Nephron progenitor cell (in vitro differentiated cells): ENCODE results near the gene CCSER2.

ENCODE experiments used
- DNase-seq: peaks from one replicate; pipeline ENCODE4 v3.0.0; 2021
- H3K27ac Mint-ChIP-seq: 2 replicates; pipeline ENCODE4 v1.8.0; 2021; ENCODE audit warnings: mild to moderate bottlenecking, moderate library complexity, mixed read lengths
- H3K27me3 Mint-ChIP-seq: 2 replicates; pipeline ENCODE4 v1.8.0; 2021; ENCODE audit warnings: mild to moderate bottlenecking, low read depth, mixed read lengths; ENCODE audit not compliant: poor library complexity
- H3K36me3 Mint-ChIP-seq: 2 replicates; pipeline ENCODE4 v1.8.0; 2021; ENCODE audit warnings: low read depth, mixed read lengths
- H3K4me1 Mint-ChIP-seq: 2 replicates; pipeline ENCODE4 v1.8.0; 2021; ENCODE audit warnings: mixed read lengths
- H3K4me3 Mint-ChIP-seq: 2 replicates; pipeline ENCODE4 v1.8.0; 2021; ENCODE audit warnings: mild to moderate bottlenecking, moderate library complexity, mixed read lengths
- H3K9me3 Mint-ChIP-seq: 2 replicates; pipeline ENCODE4 v1.8.0; 2021; ENCODE audit warnings: mild to moderate bottlenecking, moderate library complexity, mixed read lengths
- TF ChIP-seq, protein P1 (sequence below): fragments of 200-600 bp; sonication (generic); IDR thresholded peaks from 2 replicates; pipeline ENCODE4 v1.5.0; 2021; ENCODE audit warnings: antibody characterized with exemption

The CCSER2 gene

DNA sequence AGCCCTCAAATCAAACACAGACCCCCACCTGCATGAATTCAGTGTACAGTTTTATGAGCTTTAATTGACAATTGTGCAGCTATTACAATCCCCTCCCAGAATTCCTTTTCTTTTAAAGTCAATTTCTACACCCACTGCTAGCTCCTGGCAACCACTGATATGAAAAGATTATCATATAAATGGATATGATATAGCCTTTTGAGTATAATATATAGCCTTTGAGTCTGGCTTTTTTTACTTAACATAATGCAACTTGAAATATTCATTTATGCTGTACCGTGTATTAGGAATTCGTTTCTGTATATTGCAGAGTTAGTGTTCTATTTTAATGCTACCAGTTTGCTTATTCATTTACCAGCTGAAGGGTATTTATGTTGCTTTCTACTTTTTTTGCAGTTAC lies 127.7 kb downstream of the CCSER2 start:
- no peak for DNase-seq
- Mint-ChIP-seq H3K9me3 (peaks cover 23% of the 10 kb centered on the region), H3K27ac (peak overlapping the region; percentile 68), H3K4me1 (no peaks in the 10 kb centered on the region), H3K36me3 (peaks cover 61% of the 10 kb centered on the region), H3K4me3 (no peak overlapping the region), H3K27me3 (peaks cover 3% of the 10 kb centered on the region)
- TF ChIP-seq, protein P1, sequence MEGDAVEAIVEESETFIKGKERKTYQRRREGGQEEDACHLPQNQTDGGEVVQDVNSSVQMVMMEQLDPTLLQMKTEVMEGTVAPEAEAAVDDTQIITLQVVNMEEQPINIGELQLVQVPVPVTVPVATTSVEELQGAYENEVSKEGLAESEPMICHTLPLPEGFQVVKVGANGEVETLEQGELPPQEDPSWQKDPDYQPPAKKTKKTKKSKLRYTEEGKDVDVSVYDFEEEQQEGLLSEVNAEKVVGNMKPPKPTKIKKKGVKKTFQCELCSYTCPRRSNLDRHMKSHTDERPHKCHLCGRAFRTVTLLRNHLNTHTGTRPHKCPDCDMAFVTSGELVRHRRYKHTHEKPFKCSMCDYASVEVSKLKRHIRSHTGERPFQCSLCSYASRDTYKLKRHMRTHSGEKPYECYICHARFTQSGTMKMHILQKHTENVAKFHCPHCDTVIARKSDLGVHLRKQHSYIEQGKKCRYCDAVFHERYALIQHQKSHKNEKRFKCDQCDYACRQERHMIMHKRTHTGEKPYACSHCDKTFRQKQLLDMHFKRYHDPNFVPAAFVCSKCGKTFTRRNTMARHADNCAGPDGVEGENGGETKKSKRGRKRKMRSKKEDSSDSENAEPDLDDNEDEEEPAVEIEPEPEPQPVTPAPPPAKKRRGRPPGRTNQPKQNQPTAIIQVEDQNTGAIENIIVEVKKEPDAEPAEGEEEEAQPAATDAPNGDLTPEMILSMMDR = no peak

GRCh38 chr10:84460520-84460919 lies 132.1 kb downstream of the CCSER2 start:
- Mint-ChIP-seq H3K36me3 (peaks cover 55% of the 10 kb centered on the region), H3K27ac (no peak overlapping the region), H3K4me3 (no peak overlapping the region), H3K27me3 (peaks cover 3% of the 10 kb centered on the region), H3K9me3 (peaks cover 21% of the 10 kb centered on the region), H3K4me1 (no peaks in the 10 kb centered on the region)
- TF ChIP-seq, protein P1 = no peak
- DNase-seq = no peak

DNA sequence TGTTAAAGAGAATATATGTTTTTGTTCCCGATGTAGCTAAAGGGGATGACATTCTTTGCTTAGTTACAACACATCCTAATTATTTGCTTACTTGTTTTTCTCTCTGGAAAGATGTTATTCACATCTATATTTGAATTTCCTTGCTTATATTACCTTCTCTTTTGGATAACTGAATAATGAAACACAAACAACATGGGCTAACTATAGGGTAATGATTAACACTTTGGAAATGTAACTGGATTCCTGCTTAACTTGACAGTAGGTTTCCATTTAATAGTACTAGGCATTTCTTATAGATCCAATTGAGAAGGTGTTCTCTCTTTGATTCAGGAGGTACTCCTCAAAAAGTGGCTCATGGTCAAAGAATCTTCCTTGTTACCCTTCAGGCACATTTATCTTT lies 141.1 kb downstream of the CCSER2 start:
- Mint-ChIP-seq H3K4me3 (no peak overlapping the region), H3K4me1 (peaks cover 7% of the 10 kb centered on the region), H3K9me3 (peaks cover 8% of the 10 kb centered on the region), H3K36me3 (peaks cover 38% of the 10 kb centered on the region), H3K27ac (no peak overlapping the region), H3K27me3 (no peaks in the 10 kb centered on the region)
- DNase-seq = no peak
- TF ChIP-seq, protein P1 = no peak

GRCh38 chr10:84473136-84473535 lies 144.7 kb downstream of the CCSER2 start:
- no peak for DNase-seq
- H3K4me3 Mint-ChIP-seq = no peak overlapping the region
- no peaks in the 10 kb centered on the region for H3K27me3 Mint-ChIP-seq
- H3K4me1 Mint-ChIP-seq = peaks cover 7% of the 10 kb centered on the region
- TF ChIP-seq, protein P1 = no peak
- no peak overlapping the region for H3K27ac Mint-ChIP-seq
- H3K36me3 Mint-ChIP-seq = peaks cover 15% of the 10 kb centered on the region
- no peaks in the 10 kb centered on the region for H3K9me3 Mint-ChIP-seq

DNA sequence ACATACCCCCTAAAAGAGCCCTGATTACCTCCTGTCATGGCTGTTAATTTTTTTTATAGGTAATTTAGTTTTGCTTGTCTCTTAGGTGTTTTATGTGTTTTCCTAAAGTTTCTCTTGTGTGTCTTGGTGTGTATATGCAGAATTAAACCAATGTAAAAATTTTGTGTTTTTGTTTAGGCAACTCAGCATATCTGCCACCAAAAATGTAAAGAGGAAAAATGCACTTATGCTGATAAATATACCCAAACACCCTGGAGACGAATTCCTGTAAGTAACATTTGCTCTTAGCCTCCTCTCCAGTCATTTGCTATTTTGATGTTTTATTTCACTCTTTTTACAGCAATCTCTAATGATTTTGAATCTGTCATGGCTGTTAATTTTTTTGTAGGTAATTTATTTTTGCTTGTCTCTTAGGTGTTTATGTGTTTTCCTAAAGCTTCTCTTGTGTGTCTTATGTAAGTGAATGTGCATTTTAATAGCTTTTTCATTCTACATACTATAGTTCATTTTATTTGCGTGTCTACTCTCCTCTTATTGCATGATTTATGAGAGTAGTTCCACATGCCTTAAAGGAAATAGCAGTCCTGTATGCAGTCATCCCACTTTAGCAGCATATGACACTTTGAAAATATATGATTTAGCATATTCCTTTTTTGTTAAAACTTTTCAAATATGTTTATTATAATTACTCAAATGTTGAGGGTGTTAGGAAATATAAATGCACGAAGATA lies 149.2 kb downstream of the CCSER2 start:
- TF ChIP-seq, protein P1 = no peak
- H3K4me3 Mint-ChIP-seq = no peak overlapping the region
- H3K9me3 Mint-ChIP-seq = no peaks in the 10 kb centered on the region
- no peak overlapping the region for H3K27ac Mint-ChIP-seq
- no peak for DNase-seq
- no peaks in the 10 kb centered on the region for H3K4me1 Mint-ChIP-seq
- H3K27me3 Mint-ChIP-seq = no peaks in the 10 kb centered on the region
- H3K36me3 Mint-ChIP-seq = peaks cover 16% of the 10 kb centered on the region

DNA sequence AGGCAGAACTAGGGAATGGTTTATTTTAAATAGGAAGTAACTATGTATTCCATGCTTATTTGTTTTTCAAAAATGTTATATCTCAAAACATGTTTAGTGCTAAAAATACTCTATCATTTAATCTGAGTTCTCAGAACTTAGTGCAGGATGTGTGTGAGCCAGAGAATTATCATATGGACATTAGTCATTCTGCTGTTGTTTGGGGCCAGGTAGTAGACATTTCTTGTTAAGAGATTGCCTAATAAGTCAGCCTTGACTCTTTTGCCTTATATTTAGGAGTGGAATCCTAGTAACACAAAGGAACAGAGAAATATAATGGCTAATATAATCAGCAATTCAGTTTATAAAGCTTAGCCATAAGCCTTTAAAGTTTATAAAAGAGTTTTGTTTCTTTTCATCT lies 149.8 kb downstream of the CCSER2 start:
- TF ChIP-seq, protein P1 = no peak
- H3K4me1 Mint-ChIP-seq = no peaks in the 10 kb centered on the region
- H3K27ac Mint-ChIP-seq = no peak overlapping the region
- H3K4me3 Mint-ChIP-seq = no peak overlapping the region
- no peaks in the 10 kb centered on the region for H3K27me3 Mint-ChIP-seq
- H3K36me3 Mint-ChIP-seq = peaks cover 19% of the 10 kb centered on the region
- H3K9me3 Mint-ChIP-seq = no peaks in the 10 kb centered on the region
- no peak for DNase-seq
